ENCODE data around the gene PDSS2.

The PDSS2 gene

GRCh38 chr6:107353773-107354382 lies 105.5 kb downstream of the PDSS2 start:
- no peaks in the 10 kb centered on the region for H3K4me1 ChIP-seq (ENCODE audit: insufficient read depth, low read length, poor library complexity, severe bottlenecking)
- no peaks in the 10 kb centered on the region for H3K9me2 ChIP-seq (replicated peaks; ENCODE audit: low read depth, low read length)
- no peaks in the 10 kb centered on the region for H3K36me3 ChIP-seq (ENCODE audit: insufficient read depth, low read length)
- no peak overlapping the region for H3K4me2 ChIP-seq (ENCODE audit: low read depth, low read length, poor library complexity, severe bottlenecking)
- no peaks in the 10 kb centered on the region for H4K20me1 ChIP-seq (ENCODE audit: insufficient read depth, low read length, poor library complexity, severe bottlenecking)
- no peaks in the 10 kb centered on the region for H3K9me3 ChIP-seq (ENCODE audit: insufficient read depth, low read depth, low read length)
- H3F3A ChIP-seq (ENCODE audit: low read depth), result no peaks in the 10 kb centered on the region
- no peaks in the 10 kb centered on the region for H3K79me2 ChIP-seq (ENCODE audit: insufficient read depth, low read length)
- no peak for TF ChIP-seq CTCF (conservative IDR thresholded peaks at IDR 0.05; ENCODE audit: low read length)
- no peak overlapping the region for H3K4me3 ChIP-seq (ENCODE audit: low read length, poor library complexity, severe bottlenecking)
- no peak overlapping the region for H3K9ac ChIP-seq (ENCODE audit: low read depth, low read length, poor library complexity, severe bottlenecking)
- no peak overlapping the region for H2AFZ ChIP-seq (ENCODE audit: low read length)
- no peaks in the 10 kb centered on the region for H3K27me3 ChIP-seq (ENCODE audit: insufficient read depth, low read length, poor library complexity, severe bottlenecking)

GRCh38 chr6:107348224-107348623 lies 111.1 kb downstream of the PDSS2 start:
- H3K9me3 ChIP-seq (ENCODE audit: insufficient read depth, low read depth, low read length), result no peaks in the 10 kb centered on the region
- no peak overlapping the region for H3K4me3 ChIP-seq (ENCODE audit: low read length, poor library complexity, severe bottlenecking)
- no peaks in the 10 kb centered on the region for H3K9me2 ChIP-seq (replicated peaks; ENCODE audit: low read depth, low read length)
- no peaks in the 10 kb centered on the region for H3K36me3 ChIP-seq (ENCODE audit: insufficient read depth, low read length)
- H4K20me1 ChIP-seq (ENCODE audit: insufficient read depth, low read length, poor library complexity, severe bottlenecking), result no peaks in the 10 kb centered on the region
- H3K79me2 ChIP-seq (ENCODE audit: insufficient read depth, low read length), result no peaks in the 10 kb centered on the region
- 0 out of 2 replicates have a peak, but pooled peaks cover 2% of the 10 kb centered on the region for H3F3A ChIP-seq (ENCODE audit: low read depth)
- no peaks in the 10 kb centered on the region for H3K27me3 ChIP-seq (ENCODE audit: insufficient read depth, low read length, poor library complexity, severe bottlenecking)
- peaks cover 36% of the 10 kb centered on the region for H3K4me1 ChIP-seq (ENCODE audit: insufficient read depth, low read length, poor library complexity, severe bottlenecking)
- no peak overlapping the region for H3K9ac ChIP-seq (ENCODE audit: low read depth, low read length, poor library complexity, severe bottlenecking)
- TF ChIP-seq EZH2phosphoT487 (IDR thresholded peaks at IDR 0.05; ENCODE audit: borderline replicate concordance), result no peak
- no peak overlapping the region for H3K4me2 ChIP-seq (ENCODE audit: low read depth, low read length, poor library complexity, severe bottlenecking)
- no peak overlapping the region for H2AFZ ChIP-seq (ENCODE audit: low read length)

- peaks cover 44% of the 10 kb centered on the region for H3K4me1 ChIP-seq (ENCODE audit: insufficient read depth, low read length, poor library complexity, severe bottlenecking)
- H3K4me3 ChIP-seq (ENCODE audit: low read length, poor library complexity, severe bottlenecking), result peak overlapping the region; percentile 45
- H3K36me3 ChIP-seq (ENCODE audit: insufficient read depth, low read length), result no peaks in the 10 kb centered on the region
- no peaks in the 10 kb centered on the region for H4K20me1 ChIP-seq (ENCODE audit: insufficient read depth, low read length, poor library complexity, severe bottlenecking)
- no peaks in the 10 kb centered on the region for H3K79me2 ChIP-seq (ENCODE audit: insufficient read depth, low read length)
- peak overlapping the region; percentile 59 for H3K9ac ChIP-seq (ENCODE audit: low read depth, low read length, poor library complexity, severe bottlenecking)
- 0 out of 2 replicates have a peak overlapping the region, but pooled peaks have one; percentile 2 for H2AFZ ChIP-seq (ENCODE audit: low read length)
- TF ChIP-seq EZH2phosphoT487 (IDR thresholded peaks at IDR 0.05; ENCODE audit: borderline replicate concordance) (no peak), CTCF (conservative IDR thresholded peaks at IDR 0.05; ENCODE audit: low read length) (no peak)
- no peaks in the 10 kb centered on the region for H3K27me3 ChIP-seq (ENCODE audit: insufficient read depth, low read length, poor library complexity, severe bottlenecking)
- H3K9me3 ChIP-seq (ENCODE audit: insufficient read depth, low read depth, low read length), result no peaks in the 10 kb centered on the region
- no peaks in the 10 kb centered on the region for H3K9me2 ChIP-seq (replicated peaks; ENCODE audit: low read depth, low read length)
- 0 out of 2 replicates have a peak, but pooled peaks cover 2% of the 10 kb centered on the region for H3F3A ChIP-seq (ENCODE audit: low read depth)
- peak overlapping the region; percentile 72 for H3K4me2 ChIP-seq (ENCODE audit: low read depth, low read length, poor library complexity, severe bottlenecking)
Measured at GRCh38 chr6:107345393-107345792, 114.0 kb downstream of the PDSS2 start.

GRCh38 chr6:107344981-107345380 lies 114.4 kb downstream of the PDSS2 start:
- Histone ChIP-seq H3K79me2 (ENCODE audit: insufficient read depth, low read length) (no peaks in the 10 kb centered on the region), H3K9me2 (replicated peaks; ENCODE audit: low read depth, low read length) (no peaks in the 10 kb centered on the region), H3K27me3 (ENCODE audit: insufficient read depth, low read length, poor library complexity, severe bottlenecking) (no peaks in the 10 kb centered on the region), H3K9me3 (ENCODE audit: insufficient read depth, low read depth, low read length) (no peaks in the 10 kb centered on the region), H2AFZ (ENCODE audit: low read length) (0 out of 2 replicates have a peak overlapping the region, but pooled peaks have one; percentile 2), H3K36me3 (ENCODE audit: insufficient read depth, low read length) (no peaks in the 10 kb centered on the region), H3F3A (ENCODE audit: low read depth) (0 out of 2 replicates have a peak, but pooled peaks cover 2% of the 10 kb centered on the region), H3K4me2 (ENCODE audit: low read depth, low read length, poor library complexity, severe bottlenecking) (peak overlapping the region; percentile 72), H3K9ac (ENCODE audit: low read depth, low read length, poor library complexity, severe bottlenecking) (peak overlapping the region; percentile 59), H3K4me1 (ENCODE audit: insufficient read depth, low read length, poor library complexity, severe bottlenecking) (peaks cover 45% of the 10 kb centered on the region), H4K20me1 (ENCODE audit: insufficient read depth, low read length, poor library complexity, severe bottlenecking) (no peaks in the 10 kb centered on the region), H3K4me3 (ENCODE audit: low read length, poor library complexity, severe bottlenecking) (peak overlapping the region; percentile 45)
- TF ChIP-seq CTCF (conservative IDR thresholded peaks at IDR 0.05; ENCODE audit: low read length) (no peak), EZH2phosphoT487 (IDR thresholded peaks at IDR 0.05; ENCODE audit: borderline replicate concordance) (no peak)
